ENCODE measurements around the gene CYLD.

Gene CYLD

DNA sequence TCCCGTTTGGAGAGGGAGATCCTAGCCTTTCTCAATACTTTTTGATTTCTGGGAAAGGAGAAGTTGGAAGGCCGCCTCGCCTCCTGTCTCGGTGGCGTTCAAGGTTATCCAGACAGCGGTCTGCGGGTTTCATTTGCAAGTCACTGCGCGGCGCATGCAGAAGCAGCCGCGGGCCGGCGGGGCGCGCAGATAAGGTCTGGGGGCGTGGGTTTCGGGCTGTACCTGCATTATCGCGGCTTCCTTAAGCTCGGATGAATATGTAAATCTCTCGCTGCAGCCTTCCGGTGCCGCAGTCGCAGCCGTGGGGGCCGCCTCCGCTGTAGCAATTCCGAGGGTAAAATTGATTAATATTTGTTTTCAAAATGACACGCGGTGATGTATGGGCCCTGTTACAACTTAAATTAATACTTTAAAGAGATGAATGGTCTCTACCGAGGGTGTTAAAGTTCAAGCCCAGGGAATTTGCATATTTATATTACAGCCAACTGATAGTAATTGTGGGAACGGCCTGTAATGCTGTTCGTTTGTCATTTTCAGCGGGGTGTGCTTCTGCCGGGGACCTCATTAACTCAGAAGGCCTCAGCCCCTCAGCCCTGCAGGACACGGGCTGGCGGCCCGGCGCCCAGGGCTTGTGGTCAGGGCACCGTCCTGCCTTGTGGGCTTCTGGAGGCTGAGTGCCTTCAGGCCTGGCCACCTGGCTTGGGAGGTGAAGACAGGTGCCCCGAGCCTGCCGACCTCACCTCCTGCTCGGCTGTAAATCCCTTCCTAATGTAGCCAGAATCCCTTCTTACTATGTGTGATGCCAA is 99.4 kb downstream of the CYLD start:
- Mint-ChIP-seq H3K4me3 (peak overlapping the region; percentile 10 to 68 (median 49)), H3K27ac (no peak overlapping the region), H3K9me3 (no peaks in the 10 kb centered on the region), H3K36me3 (ENCODE audit: low read depth) (no peaks in the 10 kb centered on the region), H3K27me3 (ENCODE audit: low read depth) (peaks cover 35% of the 10 kb centered on the region), H3K4me1 (no peaks in the 10 kb centered on the region)
- TF ChIP-seq, protein P1, sequence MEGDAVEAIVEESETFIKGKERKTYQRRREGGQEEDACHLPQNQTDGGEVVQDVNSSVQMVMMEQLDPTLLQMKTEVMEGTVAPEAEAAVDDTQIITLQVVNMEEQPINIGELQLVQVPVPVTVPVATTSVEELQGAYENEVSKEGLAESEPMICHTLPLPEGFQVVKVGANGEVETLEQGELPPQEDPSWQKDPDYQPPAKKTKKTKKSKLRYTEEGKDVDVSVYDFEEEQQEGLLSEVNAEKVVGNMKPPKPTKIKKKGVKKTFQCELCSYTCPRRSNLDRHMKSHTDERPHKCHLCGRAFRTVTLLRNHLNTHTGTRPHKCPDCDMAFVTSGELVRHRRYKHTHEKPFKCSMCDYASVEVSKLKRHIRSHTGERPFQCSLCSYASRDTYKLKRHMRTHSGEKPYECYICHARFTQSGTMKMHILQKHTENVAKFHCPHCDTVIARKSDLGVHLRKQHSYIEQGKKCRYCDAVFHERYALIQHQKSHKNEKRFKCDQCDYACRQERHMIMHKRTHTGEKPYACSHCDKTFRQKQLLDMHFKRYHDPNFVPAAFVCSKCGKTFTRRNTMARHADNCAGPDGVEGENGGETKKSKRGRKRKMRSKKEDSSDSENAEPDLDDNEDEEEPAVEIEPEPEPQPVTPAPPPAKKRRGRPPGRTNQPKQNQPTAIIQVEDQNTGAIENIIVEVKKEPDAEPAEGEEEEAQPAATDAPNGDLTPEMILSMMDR (IDR thresholded peaks at IDR 0.05; ENCODE audit: unreplicated experiment in 3 of 3): no peak

DNA sequence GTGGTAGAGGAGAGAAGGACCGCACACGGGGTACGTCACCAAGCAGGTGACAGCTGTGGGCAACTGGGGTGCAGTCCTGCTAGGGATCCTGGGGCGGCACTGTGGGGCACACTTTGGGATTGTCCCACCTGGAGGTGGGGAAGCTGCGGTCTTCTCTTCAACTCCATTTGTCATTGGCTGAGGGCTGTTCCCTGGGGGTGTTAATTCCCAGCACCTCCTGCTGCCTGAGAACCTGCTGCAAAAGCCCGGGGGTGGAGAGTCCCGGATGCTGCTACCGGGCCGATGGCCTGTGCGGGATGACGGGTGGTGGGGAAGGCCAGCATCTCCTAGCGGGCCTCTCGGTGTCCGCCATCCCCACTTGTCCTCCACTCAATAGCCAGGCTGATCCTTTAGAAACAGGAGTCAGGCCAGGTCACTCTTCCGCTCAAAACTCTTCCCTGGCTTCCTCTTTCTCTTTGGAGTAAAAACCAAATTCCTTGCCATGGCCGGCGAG is 100.2 kb downstream of the CYLD start:
- Mint-ChIP-seq H3K27ac (no peak overlapping the region), H3K4me3 (no peak overlapping the region), H3K27me3 (ENCODE audit: low read depth) (peaks cover 31% of the 10 kb centered on the region), H3K4me1 (no peaks in the 10 kb centered on the region), H3K36me3 (ENCODE audit: low read depth) (no peaks in the 10 kb centered on the region), H3K9me3 (no peaks in the 10 kb centered on the region)
- TF ChIP-seq, protein P1 (IDR thresholded peaks at IDR 0.05; ENCODE audit: unreplicated experiment in 3 of 3): no peak

DNA sequence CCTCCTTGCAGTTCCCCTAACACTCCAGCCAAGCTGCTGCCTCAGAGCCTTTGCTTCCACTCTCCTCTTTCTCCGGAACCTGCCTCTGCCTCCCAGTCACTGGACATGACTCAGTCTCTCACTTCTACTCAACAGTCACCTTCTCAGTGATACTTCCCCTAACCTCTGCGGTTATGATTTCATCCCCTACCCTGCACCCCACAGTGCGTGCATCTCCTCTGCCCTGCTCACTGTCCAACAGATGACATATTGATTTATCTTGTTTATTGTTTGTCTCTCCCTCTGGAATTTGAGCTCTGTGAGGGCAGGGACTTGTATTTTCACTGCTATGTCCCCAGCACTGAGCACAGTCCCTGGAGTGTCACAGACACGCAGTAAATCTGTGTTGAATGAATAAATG is 100.7 kb downstream of the CYLD start:
- TF ChIP-seq, protein P1 (IDR thresholded peaks at IDR 0.05; ENCODE audit: unreplicated experiment in 3 of 3): no peak
- H3K4me3 Mint-ChIP-seq: no peak overlapping the region
- no peaks in the 10 kb centered on the region for H3K4me1 Mint-ChIP-seq
- no peak overlapping the region for H3K27ac Mint-ChIP-seq
- peaks cover 31% of the 10 kb centered on the region for H3K27me3 Mint-ChIP-seq (ENCODE audit: low read depth)
- H3K9me3 Mint-ChIP-seq: no peaks in the 10 kb centered on the region
- no peaks in the 10 kb centered on the region for H3K36me3 Mint-ChIP-seq (ENCODE audit: low read depth)

DNA sequence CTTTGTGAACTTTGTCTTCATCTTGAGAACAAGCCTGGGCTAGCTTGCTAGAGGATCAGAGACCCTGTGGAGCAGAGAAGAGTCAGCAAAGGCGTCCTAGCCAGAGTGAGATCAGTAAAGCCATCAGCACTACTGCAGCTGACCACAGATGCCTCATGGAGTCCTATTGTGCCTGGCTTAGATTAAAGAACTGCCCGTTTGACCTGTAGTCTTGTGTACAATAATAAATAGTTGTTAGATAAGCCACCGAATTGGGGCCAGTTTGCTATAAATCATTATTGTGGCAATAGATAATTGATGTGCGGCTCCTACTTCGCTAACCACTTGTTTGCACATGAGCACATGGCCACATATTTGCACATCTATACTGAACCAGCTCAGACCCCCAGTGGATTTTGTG is 103.0 kb downstream of the CYLD start:
- TF ChIP-seq, protein P1 (IDR thresholded peaks at IDR 0.05; ENCODE audit: unreplicated experiment in 3 of 3): no peak
- peaks cover 35% of the 10 kb centered on the region for H3K27me3 Mint-ChIP-seq (ENCODE audit: low read depth)

DNA sequence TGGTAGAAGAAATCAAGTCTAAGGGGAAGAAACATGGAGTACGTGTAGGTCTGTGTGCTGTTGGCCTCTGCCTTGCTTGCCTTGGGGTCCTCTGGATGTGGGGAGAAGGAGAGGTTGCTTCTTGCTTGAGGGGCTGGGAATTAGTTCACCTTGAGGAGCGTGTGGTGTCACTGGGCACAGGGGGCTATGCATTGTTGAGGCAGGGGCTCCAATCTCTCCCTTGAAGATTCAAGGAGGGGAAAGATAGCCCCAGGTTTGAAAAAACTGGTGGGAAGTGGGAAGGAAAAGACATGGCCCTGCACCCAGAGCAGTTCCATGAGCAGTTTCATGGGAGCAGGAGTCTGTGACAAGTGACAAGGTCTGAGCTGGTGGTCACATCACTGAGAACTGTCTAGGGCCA is 103.4 kb downstream of the CYLD start:
- TF ChIP-seq, protein P1 (IDR thresholded peaks at IDR 0.05; ENCODE audit: unreplicated experiment in 3 of 3): no peak
- H3K27ac Mint-ChIP-seq: no peak overlapping the region
- H3K4me1 Mint-ChIP-seq: no peaks in the 10 kb centered on the region
- no peaks in the 10 kb centered on the region for H3K36me3 Mint-ChIP-seq (ENCODE audit: low read depth)
- H3K9me3 Mint-ChIP-seq: no peaks in the 10 kb centered on the region
- no peak overlapping the region for H3K4me3 Mint-ChIP-seq
- peaks cover 30% of the 10 kb centered on the region for H3K27me3 Mint-ChIP-seq (ENCODE audit: low read depth)

More for the DNA sequence above, 103.0 kb downstream of the CYLD start:
- no peaks in the 10 kb centered on the region for H3K9me3 Mint-ChIP-seq
- no peak overlapping the region for H3K4me3 Mint-ChIP-seq
- no peaks in the 10 kb centered on the region for H3K4me1 Mint-ChIP-seq
- no peaks in the 10 kb centered on the region for H3K36me3 Mint-ChIP-seq (ENCODE audit: low read depth)
- H3K27ac Mint-ChIP-seq: peak overlapping the region in 1 of 3 experiments; percentile 29

DNA sequence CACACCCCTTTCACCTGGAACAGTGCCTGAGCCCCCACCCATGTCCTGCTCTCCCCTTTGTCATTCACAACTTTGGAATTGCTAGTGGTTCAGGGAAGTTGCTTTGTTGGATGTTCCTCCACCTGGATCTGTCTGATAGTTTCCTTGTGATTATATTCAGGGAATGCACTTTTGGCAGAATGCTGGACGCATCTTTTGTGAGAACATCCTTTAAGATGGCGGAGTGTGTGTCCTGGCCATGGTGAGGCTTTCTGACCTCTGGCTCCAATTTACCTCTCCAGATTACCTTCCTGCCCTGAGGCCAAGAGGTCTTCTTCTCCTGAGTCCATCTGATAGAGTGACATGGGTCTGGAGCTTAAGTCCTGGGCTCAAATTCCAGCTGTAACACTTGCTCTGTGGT is 104.6 kb downstream of the CYLD start:
- H3K4me1 Mint-ChIP-seq: no peaks in the 10 kb centered on the region
- H3K9me3 Mint-ChIP-seq: no peaks in the 10 kb centered on the region
- H3K4me3 Mint-ChIP-seq: no peak overlapping the region
- no peak overlapping the region for H3K27ac Mint-ChIP-seq
- TF ChIP-seq, protein P1 (IDR thresholded peaks at IDR 0.05; ENCODE audit: unreplicated experiment in 3 of 3): no peak
- peaks cover 18% of the 10 kb centered on the region for H3K27me3 Mint-ChIP-seq (ENCODE audit: low read depth)
- no peaks in the 10 kb centered on the region for H3K36me3 Mint-ChIP-seq (ENCODE audit: low read depth)
